ENCODE measurements around the gene SETDB2.

Gene SETDB2, protein sequence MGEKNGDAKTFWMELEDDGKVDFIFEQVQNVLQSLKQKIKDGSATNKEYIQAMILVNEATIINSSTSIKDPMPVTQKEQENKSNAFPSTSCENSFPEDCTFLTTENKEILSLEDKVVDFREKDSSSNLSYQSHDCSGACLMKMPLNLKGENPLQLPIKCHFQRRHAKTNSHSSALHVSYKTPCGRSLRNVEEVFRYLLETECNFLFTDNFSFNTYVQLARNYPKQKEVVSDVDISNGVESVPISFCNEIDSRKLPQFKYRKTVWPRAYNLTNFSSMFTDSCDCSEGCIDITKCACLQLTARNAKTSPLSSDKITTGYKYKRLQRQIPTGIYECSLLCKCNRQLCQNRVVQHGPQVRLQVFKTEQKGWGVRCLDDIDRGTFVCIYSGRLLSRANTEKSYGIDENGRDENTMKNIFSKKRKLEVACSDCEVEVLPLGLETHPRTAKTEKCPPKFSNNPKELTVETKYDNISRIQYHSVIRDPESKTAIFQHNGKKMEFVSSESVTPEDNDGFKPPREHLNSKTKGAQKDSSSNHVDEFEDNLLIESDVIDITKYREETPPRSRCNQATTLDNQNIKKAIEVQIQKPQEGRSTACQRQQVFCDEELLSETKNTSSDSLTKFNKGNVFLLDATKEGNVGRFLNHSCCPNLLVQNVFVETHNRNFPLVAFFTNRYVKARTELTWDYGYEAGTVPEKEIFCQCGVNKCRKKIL

DNA sequence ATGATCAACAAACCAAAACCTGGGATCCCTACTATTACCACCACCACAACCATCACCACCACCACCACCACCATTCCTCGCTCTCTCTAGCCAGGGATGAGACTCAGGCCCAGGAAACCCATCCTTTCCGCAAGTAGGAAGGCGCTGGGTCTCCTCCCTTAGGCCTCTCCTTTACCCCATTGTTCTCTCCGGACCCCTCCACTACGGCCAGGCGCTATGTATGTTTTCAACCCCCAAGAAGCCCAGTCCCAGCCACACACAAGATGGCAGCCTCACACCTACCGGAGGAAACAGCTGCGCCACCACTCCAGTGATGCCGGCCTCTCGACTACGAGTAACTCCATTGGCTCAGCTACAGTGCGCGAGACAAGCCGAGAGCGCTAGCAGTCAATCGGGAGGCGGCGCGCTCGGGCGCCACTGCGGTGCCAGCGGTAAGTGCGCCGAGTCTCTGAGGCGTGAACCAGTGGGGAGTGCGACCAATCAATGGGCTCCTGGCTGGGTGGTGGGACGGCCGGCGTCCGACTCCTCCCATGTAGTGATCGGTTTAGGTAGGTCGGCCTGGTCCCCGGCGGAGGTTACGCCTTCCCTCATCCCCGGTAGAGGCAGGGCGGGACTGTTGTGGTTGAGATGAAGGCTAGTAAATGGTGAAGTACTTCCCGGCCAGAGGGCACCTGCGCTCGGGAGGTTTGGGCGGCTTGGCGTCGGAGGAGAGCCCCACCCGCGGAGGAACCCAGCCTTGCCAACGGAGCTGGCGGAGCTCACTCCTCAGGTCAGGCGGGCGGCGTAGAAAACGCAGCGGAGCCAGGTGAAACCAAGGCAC lies at the start of gene SETDB2, which contains the start of gene CAB39L:
Gene SETDB2 (plus strand): TSS at position 571 of the 820 bp plus-strand sequence. CDS start 7,620 bp downstream, outside the sequence.
Gene CAB39L (minus strand): TSS at position 361 of the 820 bp plus-strand sequence. CDS start 61,154 bp downstream, outside the sequence.
- peak; percentile 95 to 99 (median 98) for DNase-seq (ENCODE audit: low read depth in 2 of 3, low spot score in 1 of 3)

DNA sequence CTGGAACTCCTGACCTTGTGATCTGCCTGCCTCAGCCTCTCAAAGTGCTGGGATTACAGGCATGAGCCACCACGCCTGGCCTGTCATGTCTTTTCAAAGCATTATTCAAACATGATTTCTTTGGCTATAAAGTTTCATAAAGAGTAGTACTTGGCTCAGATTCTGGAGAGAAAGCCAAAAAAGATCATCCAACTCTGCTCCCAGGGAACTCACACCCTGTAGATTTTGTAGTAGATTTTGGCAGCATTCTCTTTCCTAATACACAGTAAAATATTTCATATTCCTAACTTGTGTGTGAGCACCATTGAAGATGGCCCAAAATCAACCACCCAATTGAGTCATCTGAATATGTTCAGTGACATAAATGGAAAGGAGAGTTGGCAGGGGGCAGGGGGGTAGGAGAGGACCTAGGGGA lies 48.6 kb upstream of the SETDB2 start:
- no peak for DNase-seq (ENCODE audit: low read depth in 2 of 3, low spot score in 1 of 3)

DNA sequence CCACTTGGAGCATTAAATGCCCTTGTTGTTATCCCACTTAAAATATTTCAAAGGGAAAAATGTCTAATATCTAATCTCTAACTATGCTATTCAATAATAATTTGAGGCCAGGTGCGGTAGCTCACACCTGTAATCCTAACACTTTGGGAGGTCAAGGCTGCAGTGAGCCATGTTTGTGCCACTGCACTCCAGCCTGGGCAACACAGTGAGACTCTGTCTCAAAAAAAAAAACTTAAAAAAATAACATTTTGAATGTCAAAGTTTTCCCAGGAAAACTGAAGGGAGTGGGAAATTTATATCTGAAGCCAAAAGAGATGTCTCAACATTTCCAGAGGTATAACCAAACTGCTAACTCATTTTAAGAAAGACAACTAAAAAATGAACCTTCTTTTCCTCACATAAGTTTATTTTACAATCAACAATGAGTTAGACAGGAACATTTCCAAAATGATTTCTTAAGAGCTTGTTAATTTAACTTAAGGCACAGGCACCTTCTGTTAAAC lies 48.1 kb upstream of the SETDB2 start:
- DNase-seq (ENCODE audit: low read depth in 2 of 3, low spot score in 1 of 3): no peak

DNA sequence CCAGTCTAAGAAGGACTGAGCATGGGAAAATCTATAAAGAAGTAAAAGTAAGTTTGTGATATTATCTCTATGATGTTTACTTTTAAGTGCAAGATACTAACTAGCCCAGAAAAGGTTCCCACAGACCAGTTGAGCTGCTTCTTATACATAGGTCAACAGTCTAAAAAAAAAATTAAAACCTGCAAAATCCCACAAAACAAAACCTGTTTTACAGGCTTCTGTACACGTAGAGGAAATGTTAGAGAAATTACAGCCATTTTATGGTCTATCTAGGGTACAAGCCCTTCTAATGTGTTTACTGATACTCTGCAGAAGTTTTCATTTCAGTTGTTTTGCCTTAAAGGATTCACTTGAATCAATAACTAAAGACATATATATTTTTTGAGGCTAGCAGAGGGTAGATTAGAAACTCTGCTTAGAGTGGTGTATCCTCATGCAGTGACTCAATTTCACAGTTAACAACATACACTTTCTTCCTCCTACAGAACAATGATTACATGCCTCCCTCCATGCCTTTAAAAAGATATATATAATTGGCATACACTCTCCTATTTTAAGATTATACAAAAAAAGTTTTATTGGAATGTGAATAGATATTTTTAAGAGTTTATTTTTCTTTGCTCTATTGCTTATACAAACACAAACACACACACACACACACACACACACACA lies 44.1 kb upstream of the SETDB2 start:
- DNase-seq (ENCODE audit: low read depth in 2 of 3, low spot score in 1 of 3): no peak

DNA sequence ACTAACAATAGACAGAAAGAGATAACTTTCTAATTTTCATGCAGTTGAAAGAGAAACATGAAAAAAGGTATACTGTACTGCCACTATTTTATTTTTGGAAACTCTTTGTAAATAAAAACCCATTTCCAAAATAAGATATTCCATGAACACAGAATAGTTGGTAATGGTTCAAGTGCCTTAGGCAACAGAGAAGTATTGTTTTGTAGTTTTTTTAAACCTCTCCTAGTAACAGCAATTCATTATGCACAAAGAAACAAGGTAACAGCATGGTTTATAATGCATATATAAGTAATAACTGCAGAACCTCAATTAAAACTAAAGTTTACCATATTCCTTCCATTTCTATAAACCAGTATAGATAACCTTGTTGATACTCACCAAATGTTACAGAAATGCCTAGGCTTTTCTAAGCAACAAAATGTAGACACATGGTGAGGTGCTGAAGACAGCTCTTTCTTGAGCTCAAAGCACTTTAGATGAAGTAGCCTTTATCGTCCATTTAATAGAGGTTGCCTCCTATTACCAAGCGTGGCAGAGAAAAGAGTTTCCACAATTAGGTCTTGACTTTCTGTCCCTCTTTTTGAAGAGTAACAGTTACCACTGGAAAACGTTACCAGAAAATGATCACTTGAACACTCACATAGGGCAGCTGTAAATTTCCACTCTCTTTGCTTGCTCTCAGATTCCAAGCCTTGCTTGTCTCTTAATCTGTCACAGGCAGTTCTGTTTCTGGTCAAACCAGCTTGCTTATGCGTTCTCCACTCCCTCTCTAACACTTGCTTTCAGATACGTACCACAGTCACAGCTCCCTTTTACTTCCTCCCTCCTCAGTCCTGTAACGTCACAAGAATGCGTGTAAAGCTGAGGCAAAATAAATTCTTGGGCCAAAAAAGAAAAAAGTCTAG lies 43.1 kb upstream of the SETDB2 start:
- no peak for DNase-seq (ENCODE audit: low read depth in 2 of 3, low spot score in 1 of 3)

DNA sequence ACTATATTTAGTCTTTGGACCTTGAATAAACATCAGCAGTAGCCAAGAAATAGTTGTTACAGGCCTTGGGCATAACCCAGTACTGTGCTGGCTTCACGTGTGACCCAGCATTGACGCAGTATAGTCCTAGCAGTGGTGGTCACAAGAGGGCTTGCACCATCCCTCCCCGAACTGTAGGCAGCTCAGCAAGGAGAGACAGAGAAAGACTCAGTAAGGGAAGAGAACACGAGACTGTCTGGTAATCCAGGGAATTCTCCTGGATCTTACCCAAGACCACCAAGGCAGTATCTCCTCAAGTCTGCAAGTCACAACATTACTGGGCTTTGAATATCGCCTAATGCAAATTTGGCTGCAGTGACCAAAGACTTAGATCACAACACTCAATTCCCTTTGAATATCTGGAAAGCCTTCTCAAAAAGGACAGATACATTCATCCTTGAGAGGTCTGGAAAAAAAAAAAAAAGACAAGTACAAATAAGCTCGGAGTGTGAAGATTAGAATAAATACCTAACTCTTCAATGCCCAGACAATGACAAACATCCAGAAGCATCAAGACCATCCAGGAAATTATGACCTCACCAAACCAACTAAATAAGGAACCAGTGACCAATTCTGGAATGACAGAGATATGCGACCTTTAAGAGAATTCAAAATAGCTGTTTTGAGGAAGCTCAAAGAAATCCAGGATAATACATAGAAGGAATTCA lies 39.9 kb upstream of the SETDB2 start:
- DNase-seq (ENCODE audit: low read depth in 2 of 3, low spot score in 1 of 3): no peak

DNA sequence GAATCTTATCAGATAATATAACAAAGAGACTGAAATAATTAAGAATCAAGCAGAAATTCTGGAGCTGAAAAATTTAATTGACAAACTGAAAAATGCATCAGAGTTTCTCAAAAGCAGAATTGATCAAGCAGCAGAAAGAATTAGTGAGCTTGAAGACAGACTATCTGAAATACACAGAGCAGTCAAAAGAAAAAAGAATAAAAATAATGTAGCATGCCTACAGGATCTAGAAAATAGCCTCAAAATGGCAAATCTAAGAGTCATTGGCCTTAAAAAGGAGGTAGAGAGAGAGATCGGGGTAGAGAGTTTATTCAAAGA lies 39.4 kb upstream of the SETDB2 start:
- no peak for DNase-seq (ENCODE audit: low read depth in 2 of 3, low spot score in 1 of 3)

DNA sequence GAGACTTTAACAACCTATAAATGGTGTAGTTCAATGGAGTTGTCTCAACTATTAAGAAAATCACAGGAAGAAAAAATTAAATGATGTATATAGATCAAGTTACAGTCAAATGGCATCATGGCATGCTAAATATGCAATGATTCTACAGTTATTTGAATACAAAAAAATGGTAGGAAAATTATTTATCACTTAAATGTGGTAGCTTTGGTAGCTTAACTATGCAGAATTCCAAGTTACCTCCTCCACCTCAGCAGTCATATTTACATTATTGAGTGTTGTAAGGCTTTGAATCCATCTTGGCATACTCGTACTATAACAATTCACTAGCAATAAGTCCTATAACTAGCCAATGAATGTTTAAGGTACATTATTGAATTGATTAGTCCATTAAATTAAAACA lies 37.0 kb upstream of the SETDB2 start:
- no peak for DNase-seq (ENCODE audit: low read depth in 2 of 3, low spot score in 1 of 3)

DNA sequence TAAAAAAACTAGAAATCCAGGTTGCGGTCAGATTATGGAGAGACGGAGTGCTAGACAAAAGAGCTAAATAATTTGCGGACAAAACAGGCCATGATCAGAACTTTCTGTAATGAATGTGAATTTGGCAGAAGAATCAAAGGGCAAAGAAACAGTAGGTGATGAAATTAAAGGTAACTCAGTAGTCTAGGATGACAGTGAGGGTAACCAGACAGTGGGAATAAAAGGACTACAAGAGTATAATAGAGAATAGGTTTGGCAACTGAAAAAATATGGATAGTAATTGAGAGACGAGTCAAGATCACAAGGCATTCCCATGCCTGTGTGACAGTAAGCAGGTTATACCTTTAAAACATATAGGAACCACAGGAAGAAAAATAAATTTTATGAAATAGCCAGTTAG lies 36.1 kb upstream of the SETDB2 start:
- DNase-seq (ENCODE audit: low read depth in 2 of 3, low spot score in 1 of 3): no peak

DNA sequence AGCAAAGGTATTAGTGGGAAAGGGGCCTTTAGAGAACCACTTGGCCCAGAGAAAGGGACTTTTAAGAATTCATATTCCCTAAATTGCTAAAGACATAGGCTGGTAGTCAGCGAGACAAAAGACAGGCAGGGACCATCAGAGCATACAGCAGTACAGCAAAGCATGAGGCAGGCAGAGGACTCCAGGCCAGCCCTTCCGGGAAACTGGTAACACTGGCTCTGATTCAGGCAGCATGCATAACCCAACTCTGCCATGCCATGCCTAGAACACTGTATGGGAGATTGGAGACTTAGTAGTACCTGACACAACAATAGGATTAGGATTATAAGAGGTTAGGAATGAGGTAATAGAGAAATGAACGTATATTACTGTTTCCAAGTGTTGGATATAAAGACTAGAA lies 35.1 kb upstream of the SETDB2 start:
- DNase-seq (ENCODE audit: low read depth in 2 of 3, low spot score in 1 of 3): no peak

DNA sequence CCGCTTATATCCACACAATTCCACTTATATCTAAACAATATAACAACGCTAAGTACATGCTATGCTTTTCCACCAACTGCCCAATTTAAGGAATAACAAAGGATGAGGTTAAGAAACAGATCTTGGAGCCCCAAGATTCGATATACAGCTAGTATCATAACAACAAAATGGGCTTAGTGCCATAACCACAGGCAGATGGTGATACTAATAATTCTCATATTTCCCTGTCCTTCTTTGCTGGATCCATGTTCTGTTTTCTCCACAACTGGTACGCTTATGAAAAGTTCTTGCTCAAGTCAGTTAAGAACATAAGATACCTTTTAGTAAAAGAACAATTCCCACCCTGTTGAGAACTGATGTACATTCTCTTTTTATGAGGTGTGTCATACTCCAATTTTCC lies 34.1 kb upstream of the SETDB2 start:
- DNase-seq (ENCODE audit: low read depth in 2 of 3, low spot score in 1 of 3): no peak

DNA sequence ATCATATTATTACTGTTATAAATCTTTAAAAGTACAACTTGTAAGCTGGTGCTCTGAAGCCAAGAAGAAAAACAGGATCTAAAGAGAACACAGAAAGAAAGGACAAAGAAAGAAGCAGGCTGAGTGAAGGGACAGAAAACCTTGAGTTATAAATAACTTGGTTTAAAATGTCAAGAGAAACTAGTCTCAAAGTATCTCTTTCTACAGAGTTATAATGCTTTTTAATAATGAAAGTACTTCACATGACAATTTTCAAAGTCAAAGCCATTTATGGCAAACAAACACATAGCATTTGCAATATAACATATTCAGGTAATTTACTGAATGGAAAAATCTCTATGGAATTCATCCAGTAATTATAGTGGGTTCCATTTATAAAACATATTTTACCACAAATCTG lies 33.6 kb upstream of the SETDB2 start:
- no peak for DNase-seq (ENCODE audit: low read depth in 2 of 3, low spot score in 1 of 3)

DNA sequence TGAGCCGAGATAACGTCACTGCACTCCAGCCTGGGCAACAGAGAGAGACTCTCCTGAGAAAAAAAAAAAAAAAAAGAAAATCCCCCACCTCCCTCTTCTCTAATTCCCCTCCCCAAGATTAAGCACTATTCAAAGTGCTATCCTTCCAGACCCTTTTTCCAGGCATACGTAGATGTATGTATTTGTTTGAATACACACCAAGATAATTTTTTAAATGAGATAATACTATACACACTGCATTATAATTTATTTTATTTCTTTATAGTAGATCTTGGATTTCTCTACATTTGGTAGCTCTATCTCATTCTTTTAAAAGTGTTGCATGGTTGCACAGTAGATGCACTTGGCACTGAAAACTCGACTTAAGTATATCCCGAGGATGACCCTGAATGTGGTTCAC lies 32.7 kb upstream of the SETDB2 start:
- DNase-seq (ENCODE audit: low read depth in 2 of 3, low spot score in 1 of 3): no peak

DNA sequence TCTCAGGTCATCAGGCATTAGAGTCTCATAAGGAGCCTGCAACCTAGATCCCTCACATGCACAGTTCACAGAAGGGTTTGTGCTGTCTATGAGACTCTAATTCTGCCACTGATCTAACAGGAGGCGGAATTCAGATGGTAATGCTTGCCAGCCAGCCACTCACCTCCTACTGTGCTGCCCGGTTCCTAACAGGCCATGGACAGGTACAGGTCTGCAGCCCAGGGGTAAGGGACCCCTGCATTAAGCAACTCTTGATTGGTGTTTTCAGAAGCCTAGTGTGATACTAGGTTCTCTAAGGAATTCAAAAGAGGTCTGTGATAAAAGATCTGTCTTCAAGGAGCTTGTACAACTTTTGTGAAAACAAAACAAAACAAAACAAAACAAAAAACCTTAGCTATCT lies 31.3 kb upstream of the SETDB2 start:
- DNase-seq (ENCODE audit: low read depth in 2 of 3, low spot score in 1 of 3): no peak

DNA sequence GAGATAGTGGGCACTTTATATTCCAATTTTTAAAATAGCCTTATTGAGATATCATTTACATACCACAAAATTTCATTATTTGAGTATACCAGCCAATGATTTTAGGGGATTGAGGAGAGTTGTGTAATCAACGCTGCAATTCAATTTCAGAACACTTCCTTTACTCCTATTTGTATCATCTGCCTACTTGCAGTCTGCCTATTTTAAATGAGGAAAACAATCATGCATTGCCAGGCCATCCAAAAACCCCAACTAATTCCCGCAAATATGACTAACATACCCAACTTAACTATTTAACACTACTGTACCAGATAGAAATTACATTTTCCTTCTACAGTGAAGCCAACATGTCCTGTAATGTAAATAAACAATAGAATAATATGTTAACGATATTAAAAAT lies 26.9 kb upstream of the SETDB2 start:
- no peak for DNase-seq (ENCODE audit: low read depth in 2 of 3, low spot score in 1 of 3)

DNA sequence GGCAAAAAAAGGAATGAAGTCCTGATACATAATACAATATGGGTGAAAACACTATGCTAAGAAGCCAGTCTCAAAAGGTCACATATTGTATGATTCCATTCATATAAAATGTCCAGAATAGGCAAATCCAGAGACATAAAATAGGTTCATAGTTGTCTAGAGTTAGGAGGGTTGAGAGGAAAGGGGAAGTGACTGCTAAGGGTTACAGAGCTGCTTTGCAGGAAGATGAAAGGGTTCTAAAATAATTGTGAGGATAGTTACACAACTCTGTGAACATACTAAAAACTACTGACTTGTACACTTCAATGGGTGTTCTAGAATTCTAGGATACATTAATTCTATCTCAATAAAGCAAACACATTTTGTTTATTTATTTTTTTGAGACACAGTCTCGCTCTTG lies 25.9 kb upstream of the SETDB2 start:
- DNase-seq (ENCODE audit: low read depth in 2 of 3, low spot score in 1 of 3): no peak

DNA sequence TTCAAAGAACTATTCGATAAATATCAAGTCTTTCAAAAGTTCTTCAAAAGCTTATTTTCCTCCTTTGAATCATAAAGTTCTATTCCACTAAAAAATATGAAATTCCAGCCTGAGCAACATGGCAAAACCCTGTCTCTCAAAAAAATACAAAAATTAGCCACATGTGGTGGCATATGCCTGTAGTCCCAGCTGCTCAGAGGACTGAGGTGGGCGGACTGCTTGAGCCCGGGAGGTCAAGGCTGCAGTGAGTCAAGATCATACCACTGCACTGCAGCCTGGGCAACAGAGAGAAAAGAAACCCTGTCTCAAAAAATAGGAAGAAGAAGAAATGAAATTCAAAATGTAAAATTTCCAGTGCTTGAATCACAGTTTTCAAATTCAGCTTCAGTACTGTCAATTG lies 24.8 kb upstream of the SETDB2 start:
- DNase-seq (ENCODE audit: low read depth in 2 of 3, low spot score in 1 of 3): no peak

DNA sequence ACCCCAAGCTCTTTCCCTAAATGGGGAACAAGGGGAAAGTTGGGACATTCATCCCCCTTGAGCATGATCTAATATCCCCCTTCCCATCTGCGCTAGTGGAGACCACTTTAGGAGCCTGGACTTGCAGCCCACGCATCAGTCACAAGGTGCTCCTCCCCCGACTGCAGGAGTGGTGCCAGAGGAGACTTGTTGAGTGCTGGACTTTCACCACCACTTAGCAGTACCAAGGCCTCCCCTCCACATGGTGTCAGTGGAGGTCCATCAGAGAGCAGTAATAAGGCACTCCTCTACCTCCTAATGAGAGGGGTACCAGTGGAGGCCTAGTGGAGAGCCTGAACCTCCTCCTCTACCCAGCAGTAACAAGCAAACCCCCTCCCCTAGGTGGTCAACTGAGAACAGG lies 22.7 kb upstream of the SETDB2 start:
- no peak for DNase-seq (ENCODE audit: low read depth in 2 of 3, low spot score in 1 of 3)

DNA sequence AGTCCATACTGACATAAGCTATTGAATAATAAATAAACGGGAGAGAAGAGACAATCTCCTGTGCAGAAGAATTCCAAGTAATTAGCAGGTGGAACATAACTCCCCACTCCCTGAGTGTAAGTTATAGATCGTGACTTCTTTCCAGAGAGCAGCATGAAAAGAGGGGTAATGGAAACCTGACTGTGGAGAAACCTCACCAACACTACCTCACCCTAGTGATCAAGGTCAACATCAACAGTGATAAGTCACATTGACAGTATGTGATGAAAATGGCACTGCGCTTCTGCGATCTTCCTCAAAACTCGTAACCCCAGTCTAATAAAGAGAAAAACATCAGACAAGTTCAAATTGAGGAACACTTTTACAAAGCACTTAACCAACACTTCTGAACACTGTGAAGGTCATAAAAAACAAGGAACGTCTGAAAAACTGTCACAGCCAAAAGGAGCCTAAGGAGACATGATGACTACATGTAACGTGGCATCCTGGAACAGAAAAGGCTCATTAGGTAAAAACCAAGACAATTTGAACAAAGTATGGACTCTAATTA lies 20.0 kb upstream of the SETDB2 start:
- DNase-seq (ENCODE audit: low read depth in 2 of 3, low spot score in 1 of 3): no peak

Data from stimulated activated CD4-positive, alpha-beta T cell treated with anti-CD3 and anti-CD28 coated beads, Interleukin-12 subunit alpha, Interleukin-12 subunit beta, amount 100 ng/mL, for 48 hours (primary cell).